ENCODE measurements around the gene MYO1D.

DNA sequence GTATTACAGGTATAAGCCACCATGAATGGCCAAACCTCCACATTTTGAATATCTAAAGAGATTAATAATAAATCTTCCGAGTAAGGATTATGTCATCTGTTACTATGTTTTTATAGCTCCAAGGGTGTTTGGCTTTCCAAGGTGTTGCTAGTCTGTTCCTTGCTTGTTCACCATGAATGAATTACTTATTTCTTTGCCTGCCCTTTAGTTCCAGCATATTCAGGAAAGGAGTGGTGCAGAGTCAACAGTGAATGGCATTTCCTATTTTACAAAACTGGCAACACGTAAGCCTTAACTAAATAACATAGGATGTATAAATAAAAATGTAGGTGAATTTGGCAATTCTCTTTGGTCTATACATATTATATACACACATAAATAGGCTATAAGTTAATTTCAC, 70.3 kb downstream of the MYO1D start:
- TF ChIP-seq, protein P1, sequence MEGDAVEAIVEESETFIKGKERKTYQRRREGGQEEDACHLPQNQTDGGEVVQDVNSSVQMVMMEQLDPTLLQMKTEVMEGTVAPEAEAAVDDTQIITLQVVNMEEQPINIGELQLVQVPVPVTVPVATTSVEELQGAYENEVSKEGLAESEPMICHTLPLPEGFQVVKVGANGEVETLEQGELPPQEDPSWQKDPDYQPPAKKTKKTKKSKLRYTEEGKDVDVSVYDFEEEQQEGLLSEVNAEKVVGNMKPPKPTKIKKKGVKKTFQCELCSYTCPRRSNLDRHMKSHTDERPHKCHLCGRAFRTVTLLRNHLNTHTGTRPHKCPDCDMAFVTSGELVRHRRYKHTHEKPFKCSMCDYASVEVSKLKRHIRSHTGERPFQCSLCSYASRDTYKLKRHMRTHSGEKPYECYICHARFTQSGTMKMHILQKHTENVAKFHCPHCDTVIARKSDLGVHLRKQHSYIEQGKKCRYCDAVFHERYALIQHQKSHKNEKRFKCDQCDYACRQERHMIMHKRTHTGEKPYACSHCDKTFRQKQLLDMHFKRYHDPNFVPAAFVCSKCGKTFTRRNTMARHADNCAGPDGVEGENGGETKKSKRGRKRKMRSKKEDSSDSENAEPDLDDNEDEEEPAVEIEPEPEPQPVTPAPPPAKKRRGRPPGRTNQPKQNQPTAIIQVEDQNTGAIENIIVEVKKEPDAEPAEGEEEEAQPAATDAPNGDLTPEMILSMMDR (IDR thresholded peaks at IDR 0.05): no peak
- TF ChIP-seq POLR2A (IDR thresholded peaks at IDR 0.05): no peak
